Measurements from ENCODE around the gene IGDCC3. TPM values are rescaled to one million over a fixed set of nuclear protein-coding genes. Genes with fewer than 3 reads are reported as not detected.

IGDCC3 gene
- total and polyA plus RNA-seq, 2 donors from 2014 or later = 0.22 to 0.49 TPM

- Histone ChIP-seq H3K27ac (ENCODE audit: low read depth in 2 of 2, low read length in 2 of 2) (no peak overlapping the region), H3K9ac (ENCODE audit: low read length in 3 of 3) (no peak overlapping the region), H3K27me3 (ENCODE audit: control insufficient read depth, insufficient read depth, low read length) (no peaks in the 10 kb centered on the region), H3K4me1 (ENCODE audit: control insufficient read depth in 2 of 3, insufficient read depth in 2 of 3, low read depth in 1 of 3, low read length in 3 of 3) (peaks cover 0 to 3% (median 0%) of the 10 kb centered on the region in 3 donors), H3K4me3 (ENCODE audit: low read length in 3 of 3) (no peak overlapping the region), H3K9me3 (ENCODE audit: control insufficient read depth in 2 of 3, insufficient read depth in 1 of 3, low read length in 3 of 3) (no peaks in the 10 kb centered on the region), H3K36me3 (ENCODE audit: control insufficient read depth in 2 of 3, insufficient read depth in 3 of 3, low read length in 3 of 3) (no peaks in the 10 kb centered on the region)
- FAIRE-seq = no peak
- intact Hi-C loops (cut with DNase I) = no loop called here
- DNase-seq = peak in 1 of 5 donors; percentile 36
- TF ChIP-seq CTCF (IDR thresholded peaks at IDR 0.05; ENCODE audit: borderline replicate concordance, extremely low read depth, insufficient read depth) = no peak
Observed at GRCh38 chr15:65339416-65339815, 38.4 kb downstream of the IGDCC3 start.

- Histone ChIP-seq H3K36me3 (ENCODE audit: control insufficient read depth in 2 of 3, insufficient read depth in 3 of 3, low read length in 3 of 3) (no peaks in the 10 kb centered on the region), H3K4me1 (ENCODE audit: control insufficient read depth in 2 of 3, insufficient read depth in 2 of 3, low read depth in 1 of 3, low read length in 3 of 3) (peaks cover 0 to 3% (median 0%) of the 10 kb centered on the region in 3 donors), H3K4me3 (ENCODE audit: low read length in 3 of 3) (no peak overlapping the region), H3K27ac (ENCODE audit: low read depth in 2 of 2, low read length in 2 of 2) (no peak overlapping the region), H3K27me3 (ENCODE audit: control insufficient read depth, insufficient read depth, low read length) (no peaks in the 10 kb centered on the region), H3K9ac (ENCODE audit: low read length in 3 of 3) (no peak overlapping the region), H3K9me3 (ENCODE audit: control insufficient read depth in 2 of 3, insufficient read depth in 1 of 3, low read length in 3 of 3) (no peaks in the 10 kb centered on the region)
- FAIRE-seq (no peak), DNase-seq (peak in 1 of 5 donors; percentile 4)
- TF ChIP-seq CTCF (IDR thresholded peaks at IDR 0.05; ENCODE audit: borderline replicate concordance, extremely low read depth, insufficient read depth) = no peak
- intact Hi-C loops (cut with DNase I) = no loop called here
Observed at GRCh38 chr15:65338823-65339222, 39.0 kb downstream of the IGDCC3 start.

- TF ChIP-seq CTCF (IDR thresholded peaks at IDR 0.05; ENCODE audit: borderline replicate concordance, extremely low read depth, insufficient read depth) = no peak
- Histone ChIP-seq H3K4me1 (ENCODE audit: control insufficient read depth in 2 of 3, insufficient read depth in 2 of 3, low read depth in 1 of 3, low read length in 3 of 3) (peaks cover 0 to 3% (median 0%) of the 10 kb centered on the region in 3 donors), H3K4me3 (ENCODE audit: low read length in 3 of 3) (no peak overlapping the region), H3K36me3 (ENCODE audit: control insufficient read depth in 2 of 3, insufficient read depth in 3 of 3, low read length in 3 of 3) (no peaks in the 10 kb centered on the region), H3K27ac (ENCODE audit: low read depth in 2 of 2, low read length in 2 of 2) (no peak overlapping the region), H3K27me3 (ENCODE audit: control insufficient read depth, insufficient read depth, low read length) (no peaks in the 10 kb centered on the region), H3K9me3 (ENCODE audit: control insufficient read depth in 2 of 3, insufficient read depth in 1 of 3, low read length in 3 of 3) (no peaks in the 10 kb centered on the region), H3K9ac (ENCODE audit: low read length in 3 of 3) (no peak overlapping the region)
- peak in 1 of 5 donors; percentile 13 for DNase-seq
- intact Hi-C loops (cut with DNase I) = no loop called here
- FAIRE-seq = no peak
Observed at GRCh38 chr15:65338366-65338765, 39.4 kb downstream of the IGDCC3 start.
